ENCODE data around the gene ADGRA1.

- TF ChIP-seq, protein P1, sequence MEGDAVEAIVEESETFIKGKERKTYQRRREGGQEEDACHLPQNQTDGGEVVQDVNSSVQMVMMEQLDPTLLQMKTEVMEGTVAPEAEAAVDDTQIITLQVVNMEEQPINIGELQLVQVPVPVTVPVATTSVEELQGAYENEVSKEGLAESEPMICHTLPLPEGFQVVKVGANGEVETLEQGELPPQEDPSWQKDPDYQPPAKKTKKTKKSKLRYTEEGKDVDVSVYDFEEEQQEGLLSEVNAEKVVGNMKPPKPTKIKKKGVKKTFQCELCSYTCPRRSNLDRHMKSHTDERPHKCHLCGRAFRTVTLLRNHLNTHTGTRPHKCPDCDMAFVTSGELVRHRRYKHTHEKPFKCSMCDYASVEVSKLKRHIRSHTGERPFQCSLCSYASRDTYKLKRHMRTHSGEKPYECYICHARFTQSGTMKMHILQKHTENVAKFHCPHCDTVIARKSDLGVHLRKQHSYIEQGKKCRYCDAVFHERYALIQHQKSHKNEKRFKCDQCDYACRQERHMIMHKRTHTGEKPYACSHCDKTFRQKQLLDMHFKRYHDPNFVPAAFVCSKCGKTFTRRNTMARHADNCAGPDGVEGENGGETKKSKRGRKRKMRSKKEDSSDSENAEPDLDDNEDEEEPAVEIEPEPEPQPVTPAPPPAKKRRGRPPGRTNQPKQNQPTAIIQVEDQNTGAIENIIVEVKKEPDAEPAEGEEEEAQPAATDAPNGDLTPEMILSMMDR (IDR thresholded peaks at IDR 0.05; ENCODE audit: low read depth, low read length) = no peak
- TF ChIP-seq EZH2phosphoT487 (IDR thresholded peaks at IDR 0.05; ENCODE audit: low read depth) = no peak
Observed at GRCh38 chr10:133048926-133049325, 38.8 kb upstream of the ADGRA1 start.
